Brain microvascular endothelial cell (primary cell): ENCODE data around the gene MTMR10.

Experiments used
- DNase-seq: peaks from one replicate; pipeline ENCODE4 v3.0.0-alpha.2; 2020
- H3K27ac ChIP-seq: fragments of 250-450 bp; sonication (Bioruptor Pico); 2 replicates; pipeline ENCODE4 v1.5.1; 2020; ENCODE audit warnings: mild to moderate bottlenecking, moderate library complexity
- H3K27me3 ChIP-seq: fragments of 250-450 bp; sonication (Bioruptor Pico); replicated peaks from 2 replicates; pipeline ENCODE4 v1.5.1; 2020; ENCODE audit warnings: mild to moderate bottlenecking
- H3K36me3 ChIP-seq: fragments of 250-450 bp; sonication (Bioruptor Pico); replicated peaks from 2 replicates; pipeline ENCODE4 v1.5.1; 2020; ENCODE audit warnings: mild to moderate bottlenecking
- H3K4me3 ChIP-seq: 2 replicates; pipeline ENCODE4 v1.5.1; 2011; ENCODE audit warnings: low read depth, mild to moderate bottlenecking, control low read depth, low read length, moderate library complexity
- CTCF ChIP-seq: IDR thresholded peaks from 2 replicates; pipeline ENCODE4 v1.5.1; 2011; ENCODE audit warnings: low read depth, mild to moderate bottlenecking, moderate library complexity, low read length, control low read depth, inconsistent platforms; ENCODE audit errors: missing control alignments
- in situ Hi-C: cut with HindIII; loops from 2 replicates; pipeline ENCODE4 v1.10.0; 2017; ENCODE audit warnings: low sequenced_read_pairs, low pct_ligation_motif_present

The MTMR10 gene

GRCh38 chr15:30953731-30954378, 37.6 kb downstream of the MTMR10 start:
- H3K27me3 ChIP-seq: no peaks in the 10 kb centered on the region
- H3K4me3 ChIP-seq: no peak overlapping the region
- peak overlapping the region; percentile 66 for H3K27ac ChIP-seq
- no peak for TF ChIP-seq CTCF
- DNase-seq: peak; percentile 90
- in situ Hi-C loops: no loop called here
- peaks cover 34% of the 10 kb centered on the region for H3K36me3 ChIP-seq

DNA sequence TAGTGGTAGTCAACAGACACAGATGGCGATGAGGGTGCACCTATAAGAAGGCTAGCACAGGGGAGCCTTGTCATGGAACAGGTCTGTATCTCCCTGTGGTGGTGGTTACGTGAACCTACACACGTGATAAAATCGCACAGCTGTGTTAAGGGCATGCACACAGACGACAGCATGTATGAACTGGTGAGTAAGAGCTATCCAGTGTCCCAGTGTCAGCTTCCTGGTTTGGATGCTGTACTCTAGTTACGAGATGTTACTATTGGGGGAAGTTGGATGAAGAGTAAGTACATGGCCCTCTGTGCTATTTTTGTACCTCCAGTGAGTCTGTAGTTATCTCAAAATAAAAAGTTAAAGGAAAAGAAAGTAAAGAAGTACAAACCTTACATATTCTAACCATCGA, 38.2 kb downstream of the MTMR10 start:
- no peak for TF ChIP-seq CTCF
- H3K36me3 ChIP-seq: peaks cover 29% of the 10 kb centered on the region
- DNase-seq: no peak
- no peak overlapping the region for H3K4me3 ChIP-seq
- H3K27ac ChIP-seq: no peak overlapping the region
- in situ Hi-C loops: no loop called here
- no peaks in the 10 kb centered on the region for H3K27me3 ChIP-seq

DNA sequence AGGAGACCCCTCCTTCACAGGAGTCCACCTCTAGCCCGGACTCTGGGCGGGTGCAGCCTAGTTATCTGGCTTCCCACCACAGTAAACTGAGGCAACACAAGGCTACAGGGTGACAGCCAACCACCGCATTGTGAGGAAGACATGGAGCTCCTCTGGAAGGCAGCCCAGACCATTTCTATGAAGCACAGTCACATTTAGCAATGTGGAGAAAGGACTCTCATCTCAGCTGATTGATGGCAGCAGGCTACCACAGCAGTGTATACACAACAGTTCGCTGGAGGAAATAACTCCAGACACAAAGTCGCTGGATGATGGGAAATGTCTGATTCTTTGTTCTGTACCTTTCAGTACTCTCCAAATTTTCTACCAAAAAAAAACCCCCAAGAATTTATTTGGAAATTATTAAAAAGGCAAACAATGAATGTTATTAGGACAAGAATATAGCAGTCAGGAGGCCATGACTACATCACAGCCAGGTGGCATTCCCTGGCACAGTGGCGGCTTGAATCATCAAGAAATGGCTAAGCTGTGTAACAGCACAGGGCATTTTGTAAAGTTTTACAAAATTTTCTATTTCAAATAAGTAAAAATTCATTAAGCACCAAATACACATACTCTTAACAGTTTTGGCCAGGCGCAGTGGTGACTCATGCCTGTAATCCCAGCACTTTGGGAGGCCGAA, 47.6 kb downstream of the MTMR10 start:
- Histone ChIP-seq H3K36me3 (peaks cover 57% of the 10 kb centered on the region), H3K27me3 (no peaks in the 10 kb centered on the region), H3K27ac (no peak overlapping the region), H3K4me3 (no peak overlapping the region)
- in situ Hi-C loops: no loop called here
- no peak for DNase-seq
- TF ChIP-seq CTCF: no peak

- no peak for DNase-seq
- TF ChIP-seq CTCF: peak; percentile 4
- no peaks in the 10 kb centered on the region for H3K27me3 ChIP-seq
- H3K4me3 ChIP-seq: no peak overlapping the region
- no peak overlapping the region for H3K27ac ChIP-seq
- in situ Hi-C loops: no loop called here
- peaks cover 61% of the 10 kb centered on the region for H3K36me3 ChIP-seq
Measured at GRCh38 chr15:30941520-30941919, 49.9 kb downstream of the MTMR10 start.

DNA sequence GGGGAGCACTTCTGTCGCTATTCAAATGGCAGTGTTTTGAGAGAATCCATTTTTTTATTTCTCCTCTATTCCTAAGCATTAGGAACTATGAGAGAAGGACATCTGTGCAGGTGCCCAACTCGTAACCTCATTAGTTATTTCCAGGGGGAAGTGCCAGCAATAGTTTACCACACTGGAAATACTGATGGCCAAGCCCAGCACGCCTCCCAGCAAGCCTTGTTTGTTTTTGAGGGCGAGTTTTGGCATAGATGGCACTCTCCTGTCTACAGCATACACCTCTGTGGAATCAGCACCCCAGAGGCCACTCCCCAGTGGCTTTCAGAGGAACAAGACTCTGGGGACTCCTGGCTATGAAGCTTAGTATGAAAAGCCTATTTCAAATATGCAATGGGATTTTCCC, 51.1 kb downstream of the MTMR10 start:
- no peak overlapping the region for H3K27ac ChIP-seq
- no peak for TF ChIP-seq CTCF
- no peak overlapping the region for H3K4me3 ChIP-seq
- H3K36me3 ChIP-seq: peaks cover 51% of the 10 kb centered on the region
- in situ Hi-C loops: no loop called here
- DNase-seq: no peak
- no peaks in the 10 kb centered on the region for H3K27me3 ChIP-seq

- in situ Hi-C loops: no loop called here
- Histone ChIP-seq H3K4me3 (no peak overlapping the region), H3K36me3 (peaks cover 45% of the 10 kb centered on the region), H3K27ac (no peak overlapping the region), H3K27me3 (no peaks in the 10 kb centered on the region)
- no peak for TF ChIP-seq CTCF
- no peak for DNase-seq
Measured at GRCh38 chr15:30939161-30939560, 52.3 kb downstream of the MTMR10 start.
